HFF-Myc (cell line): Measurements from ENCODE around the gene INO80B.
"Not testable (repeated sequence)": the region's sequence is repeated elsewhere in the genome, so short reads cannot be mapped to it uniquely, and the experiment has no call there.

ENCODE experiments used
- DNase-seq: peaks from one replicate; pipeline ENCODE4 v3.0.0-alpha.2; 2011; ENCODE audit warnings: low read depth; ENCODE audit errors: extremely low read depth
- H3K4me3 ChIP-seq: replicated peaks from 2 replicates; pipeline ENCODE4 v1.5.1; 2011; ENCODE audit warnings: low read depth, mild to moderate bottlenecking, control low read depth, low read length
- CTCF ChIP-seq: IDR thresholded peaks from 2 replicates; pipeline ENCODE4 v1.5.1; 2012; ENCODE audit warnings: mild to moderate bottlenecking, low read depth, low read length, control low read depth; ENCODE audit errors: missing control alignments

The INO80B gene

GRCh38 chr2:74415762-74416395 lies 39.0 kb upstream of the INO80B start:
- no peak for TF ChIP-seq CTCF
- DNase-seq: no peak
- no peak overlapping the region for H3K4me3 ChIP-seq

- no peak for DNase-seq
- no peak overlapping the region for H3K4me3 ChIP-seq
- TF ChIP-seq CTCF: no peak
Measured at GRCh38 chr2:74416778-74417177, 38.1 kb upstream of the INO80B start.

GRCh38 chr2:74417197-74417596 lies 37.7 kb upstream of the INO80B start:
- no peak overlapping the region for H3K4me3 ChIP-seq
- TF ChIP-seq CTCF: no peak
- DNase-seq: no peak

GRCh38 chr2:74417763-74418162 lies 37.1 kb upstream of the INO80B start:
- DNase-seq: no peak
- TF ChIP-seq CTCF: no peak
- no peak overlapping the region for H3K4me3 ChIP-seq

- no peak overlapping the region for H3K4me3 ChIP-seq
- TF ChIP-seq CTCF: no peak
- no peak for DNase-seq
Measured at GRCh38 chr2:74418312-74418711, 36.6 kb upstream of the INO80B start.

GRCh38 chr2:74419345-74419744 lies 35.5 kb upstream of the INO80B start:
- no peak for TF ChIP-seq CTCF
- no peak for DNase-seq
- no peak overlapping the region for H3K4me3 ChIP-seq

GRCh38 chr2:74420006-74420405 lies 34.9 kb upstream of the INO80B start:
- no peak for TF ChIP-seq CTCF
- H3K4me3 ChIP-seq: no peak overlapping the region
- no peak for DNase-seq

GRCh38 chr2:74420443-74421103 lies 34.3 kb upstream of the INO80B start:
- peak overlapping the region; percentile 59 for H3K4me3 ChIP-seq
- DNase-seq: not testable (repeated sequence)
